Stimulated activated CD4-positive, alpha-beta T cell treated with anti-CD3 and anti-CD28 coated beads, TNF-alpha, amount 100 ng/mL, for 1 hour (primary cell): Measurements from ENCODE around the gene SGMS1.
"Not testable (repeated sequence)": the region's sequence is repeated elsewhere in the genome, so short reads cannot be mapped to it uniquely, and the experiment has no call there.

Experiments used
- DNase-seq, 3 donors: peaks; one replicate each; pipeline ENCODE4 v3.0.0-alpha.2; 2020; ENCODE audit warnings: low read depth in 3 of 3, low spot score in 1 of 3

SGMS1 gene

DNA sequence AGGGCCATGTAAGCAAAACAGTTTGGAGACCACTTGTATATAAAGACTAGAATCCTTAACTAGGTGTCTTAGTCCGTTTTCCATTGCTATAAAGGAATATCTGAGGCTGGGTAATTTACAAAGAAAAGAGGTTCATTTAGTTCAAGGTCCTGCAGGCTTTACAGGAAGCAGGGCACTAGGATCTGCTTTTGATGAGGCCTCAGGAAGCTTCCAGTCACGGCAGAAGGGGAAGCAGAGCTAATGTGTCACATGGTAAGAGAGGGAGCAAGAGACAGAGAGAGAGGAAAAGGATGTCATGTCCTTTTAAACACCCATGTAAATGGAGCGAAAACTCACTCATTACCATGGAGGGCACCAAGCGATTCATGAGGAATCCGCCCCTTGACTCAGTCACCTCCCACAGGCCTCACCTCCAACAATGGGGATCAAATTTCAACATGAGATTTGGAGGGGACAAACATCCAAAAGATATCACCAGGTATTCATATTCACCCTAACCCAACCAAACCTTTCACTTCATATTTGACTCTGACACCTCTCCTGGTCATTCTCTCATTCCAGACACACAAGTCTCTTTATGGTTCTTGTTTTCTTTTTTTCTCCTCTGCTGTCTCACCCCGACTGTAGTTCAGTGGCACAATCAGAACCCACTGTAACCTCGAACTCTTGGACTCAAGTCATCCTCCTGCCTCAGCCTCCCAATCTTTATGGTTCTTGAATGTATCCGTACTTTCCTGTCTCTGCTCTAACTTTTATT, 342.4 kb downstream of the SGMS1 start:
- DNase-seq = no peak

DNA sequence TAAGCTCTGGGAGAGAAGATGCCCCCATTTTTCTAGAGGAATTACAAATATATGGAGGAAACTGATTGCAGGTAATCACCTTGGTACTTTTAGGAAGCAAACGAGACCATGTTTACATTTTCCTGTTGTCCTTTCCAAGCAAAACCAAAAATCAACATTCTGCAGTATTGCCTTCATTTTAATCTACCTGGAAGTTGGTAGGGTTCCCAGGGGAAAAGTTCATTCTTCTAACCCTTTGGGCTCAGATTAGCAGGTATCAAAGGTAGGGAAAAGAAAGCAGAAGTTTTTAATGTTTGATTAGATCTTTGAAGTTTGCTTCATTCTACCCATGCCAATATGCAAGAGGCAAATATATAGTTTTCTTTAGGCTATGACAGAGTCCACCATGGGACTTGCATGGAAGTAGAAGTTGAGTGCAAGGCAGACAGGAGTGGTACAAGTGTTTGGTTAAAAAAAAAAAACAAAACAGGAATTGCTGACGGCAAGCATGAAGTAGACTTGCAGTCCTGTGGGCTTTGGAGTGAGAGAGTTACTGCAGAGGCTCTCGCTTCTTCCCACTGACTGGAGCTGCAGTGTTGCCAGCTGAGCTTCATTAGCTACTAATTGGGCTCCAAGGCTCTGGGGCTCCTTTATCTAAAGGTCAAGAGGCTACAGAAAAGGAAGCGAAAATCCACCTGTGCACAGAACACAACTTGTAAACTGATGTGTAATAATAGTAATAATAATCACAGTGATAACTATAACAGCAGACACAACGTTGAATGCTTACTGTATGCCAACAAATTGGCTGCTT, 343.5 kb downstream of the SGMS1 start:
- no peak for DNase-seq

- no peak for DNase-seq
Measured at GRCh38 chr10:50279489-50279888, 344.3 kb downstream of the SGMS1 start.

DNA sequence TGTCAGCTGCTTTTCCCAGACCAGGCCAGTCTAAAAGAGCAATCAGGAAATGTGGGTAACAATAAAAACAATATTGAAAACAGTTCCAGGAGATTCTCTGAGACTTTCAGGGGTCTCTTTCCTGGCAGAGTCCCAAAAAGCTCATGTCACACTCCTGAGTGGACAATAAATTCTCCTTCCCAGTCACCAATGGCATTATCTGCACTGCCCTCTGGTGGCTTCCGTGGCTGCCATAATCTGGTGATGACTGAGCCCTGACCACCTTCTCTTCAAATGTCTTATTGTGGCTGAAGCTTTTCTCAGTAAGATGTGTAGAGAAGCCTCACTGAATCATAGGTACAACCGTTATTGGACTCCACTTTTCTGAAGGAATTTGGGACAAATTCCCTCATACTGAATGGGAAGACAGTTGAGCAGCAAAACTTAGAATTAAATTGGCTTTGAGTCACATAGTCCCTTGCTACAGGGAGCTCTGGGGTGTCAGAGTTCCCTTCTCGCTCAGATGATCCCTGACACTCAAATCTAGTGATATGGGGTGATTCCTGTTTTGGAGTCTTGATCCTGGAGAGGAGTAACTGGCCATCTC, 348.0 kb downstream of the SGMS1 start:
- DNase-seq = peak in 1 of 3 donors; percentile 12

GRCh38 chr10:50272531-50272930, 351.2 kb downstream of the SGMS1 start:
- no peak for DNase-seq

DNA sequence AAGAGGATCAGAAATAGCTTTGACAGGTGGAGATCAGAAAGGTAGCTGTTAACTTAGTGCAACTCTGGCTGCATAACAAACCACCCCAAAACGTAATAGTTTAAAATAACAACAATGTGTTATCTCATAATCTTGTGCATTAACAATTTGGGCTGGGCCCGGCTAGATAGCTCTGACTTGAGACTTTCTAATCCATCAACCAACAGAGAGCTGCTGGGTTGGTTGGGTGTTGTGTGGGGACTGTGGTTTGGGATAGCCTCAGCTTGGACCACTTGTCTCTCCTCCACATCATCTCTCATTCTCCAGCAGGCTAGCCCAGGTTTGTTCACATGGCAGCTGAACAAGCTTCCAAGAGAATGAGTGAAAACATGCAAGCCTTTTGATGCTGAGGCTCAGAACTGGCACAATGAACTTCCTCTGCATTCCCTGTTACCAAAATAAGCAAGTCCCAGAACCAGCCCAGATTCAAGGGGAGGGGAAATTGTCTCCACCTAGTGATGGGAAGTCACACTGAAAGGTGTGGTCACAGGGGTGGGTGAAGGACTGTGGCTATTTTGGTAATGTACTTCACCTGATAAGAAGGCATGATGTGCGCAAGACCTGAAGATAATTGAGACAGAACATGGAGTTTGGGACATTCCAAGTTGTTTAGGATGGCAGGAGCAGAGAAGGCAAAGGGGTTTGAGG, 352.0 kb downstream of the SGMS1 start:
- DNase-seq = no peak

DNA sequence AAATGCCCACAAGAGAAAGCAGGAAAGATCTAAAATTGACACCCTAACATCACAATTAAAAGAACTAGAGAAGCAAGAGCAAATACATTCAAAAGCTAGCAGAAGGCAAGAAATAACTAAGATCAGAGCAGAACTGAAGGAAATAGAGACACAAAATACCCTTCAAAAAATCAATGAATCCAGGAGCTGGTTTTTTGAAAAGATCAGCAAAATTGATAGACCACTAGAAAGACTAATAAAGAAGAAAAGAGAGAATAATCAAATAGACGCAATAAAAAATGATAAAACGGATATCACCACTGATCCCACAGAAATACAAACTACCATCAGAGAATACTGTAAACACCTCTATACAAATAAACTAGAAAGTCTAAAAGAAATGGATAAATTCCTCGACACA, 355.9 kb downstream of the SGMS1 start:
- not testable (repeated sequence) for DNase-seq

- DNase-seq = not testable (repeated sequence)
Measured at GRCh38 chr10:50262625-50263024, 361.1 kb downstream of the SGMS1 start.

GRCh38 chr10:50260791-50261281, 362.9 kb downstream of the SGMS1 start:
- DNase-seq = no peak
